H1 (cell line): ENCODE results near the gene ZBTB34. TPM values are rescaled to one million over a fixed set of nuclear protein-coding genes. Genes with fewer than 3 reads are reported as not detected.

Experiments
- CTCF ChIA-PET: fragments of 300-600 bp; sonication (Branson Sonifier 250); formaldehyde crosslinking; loops from one replicate; lab custom pipeline; 2021; ENCODE audit not compliant: partially characterized antibody; lab: Charles Lee
- POLR2A ChIA-PET: fragments of 300-600 bp; sonication (Branson Sonifier 250); formaldehyde crosslinking; loops from one replicate; lab custom pipeline; 2021; ENCODE audit warnings: inconsistent platforms; ENCODE audit not compliant: partially characterized antibody; lab: Charles Lee
- DNase-seq, 2 experiments: peaks; one replicate each; pipeline versions ENCODE4 v3.0.0 to v3.0.0-alpha.2; 2010 to 2022; ENCODE audit warnings: low spot score in 2 of 2, low read depth in 1 of 2, mixed read lengths in 1 of 2
- FAIRE-seq: peaks from 2 replicates; lab custom pipeline; 2011; peaks lifted over from hg19 to GRCh38; lab: Jason Lieb, UNC
- H2AFZ ChIP-seq: 2 replicates; pipeline ENCODE4 v1.8.1; 2012; ENCODE audit warnings: low read length, inconsistent platforms
- H2AK5ac ChIP-seq: 2 replicates; pipeline ENCODE4 v1.6.1; 2013; ENCODE audit warnings: low read depth, low read length
- H2BK120ac ChIP-seq: replicated peaks from 2 replicates; pipeline ENCODE3; 2013; ENCODE audit warnings: low read depth, low read length, inconsistent platforms
- H2BK12ac ChIP-seq: 2 replicates; pipeline ENCODE4 v1.6.1; 2013; ENCODE audit warnings: low read depth, low read length
- H2BK15ac ChIP-seq: 2 replicates; pipeline ENCODE4 v1.6.1; 2013; ENCODE audit warnings: low read length
- H2BK20ac ChIP-seq: 2 replicates; pipeline ENCODE4 v1.6.1; 2013; ENCODE audit warnings: low read length
- H2BK5ac ChIP-seq: 2 replicates; pipeline ENCODE4 v1.6.1; 2013; ENCODE audit warnings: low read depth, low read length
- H3K14ac ChIP-seq: 2 replicates; pipeline ENCODE4 v1.6.1; 2013; ENCODE audit warnings: inconsistent platforms; ENCODE audit not compliant: insufficient read length
- H3K18ac ChIP-seq: 2 replicates; pipeline ENCODE4 v1.6.1; 2013; ENCODE audit warnings: low read length; ENCODE audit errors: extremely low read depth
- H3K23ac ChIP-seq: 2 replicates; pipeline ENCODE4 v1.6.1; 2013; ENCODE audit warnings: inconsistent platforms; ENCODE audit not compliant: insufficient read length
- H3K23me2 ChIP-seq: 2 replicates; pipeline ENCODE4 v1.6.1; 2013; ENCODE audit warnings: low read depth, low read length
- H3K27ac ChIP-seq: 2 replicates; pipeline ENCODE4 v1.6.1; 2011; ENCODE audit warnings: low read depth, low read length, inconsistent platforms
- H3K27me3 ChIP-seq, 4 experiments: replicated peaks in 1 of 4; 1 replicate in 1 of 4; 2 replicates in 3 of 4; pipeline versions ENCODE4 v1.6.1 to v1.8.1; 2011 to 2013; ENCODE audit warnings: low read length in 3 of 4, mild to moderate bottlenecking in 3 of 4, inconsistent platforms in 2 of 4, mixed read lengths in 2 of 4, moderate library complexity in 1 of 4; ENCODE audit not compliant: control insufficient read depth in 3 of 4, insufficient read depth in 3 of 4; ENCODE audit errors: extremely low read depth in 1 of 4
- H3K36me3 ChIP-seq, 4 experiments: 2 replicates each; pipeline versions ENCODE4 v1.6.1 to v1.8.1; 2011 to 2013; ENCODE audit warnings: mild to moderate bottlenecking in 4 of 4, low read length in 3 of 4, moderate library complexity in 2 of 4, control low read depth in 1 of 4, inconsistent platforms in 1 of 4; ENCODE audit not compliant: insufficient read depth in 4 of 4, control insufficient read depth in 2 of 4
- H3K4ac ChIP-seq: replicated peaks from 2 replicates; pipeline ENCODE3; 2013; ENCODE audit warnings: low read length, low read depth, mixed read lengths, inconsistent platforms; ENCODE audit not compliant: insufficient read length
- H3K4me1 ChIP-seq, 4 experiments: replicated peaks in 1 of 4; 1 replicate in 1 of 4; 2 replicates in 3 of 4; pipeline versions ENCODE4 v1.6.1 to v1.8.1; 2011 to 2013; ENCODE audit warnings: low read length in 3 of 4, inconsistent platforms in 2 of 4, mixed read lengths in 1 of 4; ENCODE audit not compliant: insufficient read depth in 4 of 4, control insufficient read depth in 3 of 4
- H3K4me2 ChIP-seq, 2 experiments: 2 replicates each; pipeline versions ENCODE4 v1.6.1 to v1.8.1; 2011 to 2013; ENCODE audit warnings: low read depth in 2 of 2, low read length in 2 of 2, control low read depth in 1 of 2, inconsistent platforms in 1 of 2, mild to moderate bottlenecking in 1 of 2; ENCODE audit not compliant: insufficient read depth in 1 of 2
- H3K4me3 ChIP-seq, 4 experiments: fragments of 200-600, 300-600 bp in 1 of 4; sonication (generic), shearing (Covaris generic), sonication (Bioruptor Twin) in 1 of 4; 2 replicates each; pipeline versions ENCODE4 v1.5.1 to v1.8.1; 2011 to 2016; ENCODE audit warnings: low read length in 4 of 4, low read depth in 3 of 4, control low read depth in 2 of 4, inconsistent platforms in 2 of 4, mild to moderate bottlenecking in 2 of 4, mixed read lengths in 1 of 4, moderate library complexity in 1 of 4; ENCODE audit not compliant: insufficient read depth in 2 of 4; ENCODE audit errors: extremely low read depth in 1 of 4
- H3K56ac ChIP-seq: replicated peaks from 2 replicates; pipeline ENCODE3; 2013; ENCODE audit warnings: low read depth, mild to moderate bottlenecking, mixed read lengths, low read length, inconsistent platforms; ENCODE audit not compliant: insufficient read length
- H3K79me1 ChIP-seq: 2 replicates; pipeline ENCODE4 v1.6.1; 2013; ENCODE audit warnings: low read depth, low read length, control low read depth
- H3K79me2 ChIP-seq, 2 experiments: 2 replicates each; pipeline versions ENCODE4 v1.6.1 to v1.8.1; 2012 to 2013; ENCODE audit warnings: low read length in 2 of 2, mild to moderate bottlenecking in 2 of 2, inconsistent platforms in 1 of 2; ENCODE audit not compliant: insufficient read depth in 2 of 2, control insufficient read depth in 1 of 2
- H3K9ac ChIP-seq, 4 experiments: replicated peaks in 1 of 4; 1 replicate in 1 of 4; 2 replicates in 3 of 4; pipeline versions ENCODE4 v1.6.1 to v1.8.1; 2011 to 2013; ENCODE audit warnings: low read depth in 3 of 4, low read length in 3 of 4, control low read depth in 2 of 4, mild to moderate bottlenecking in 2 of 4, moderate library complexity in 2 of 4, inconsistent platforms in 1 of 4; ENCODE audit errors: extremely low read depth in 1 of 4
- H3K9me3 ChIP-seq, 2 experiments: 2 replicates each; pipeline versions ENCODE4 v1.6.1 to v1.8.1; 2012 to 2013; ENCODE audit warnings: mild to moderate bottlenecking in 2 of 2, moderate library complexity in 2 of 2, control low read depth in 1 of 2, inconsistent platforms in 1 of 2, low read depth in 1 of 2, low read length in 1 of 2, mixed read lengths in 1 of 2; ENCODE audit not compliant: insufficient read depth in 2 of 2
- H4K20me1 ChIP-seq, 2 experiments: replicated peaks in 1 of 2; 2 replicates each; pipeline versions ENCODE3 to v1.8.1; 2011 to 2013; ENCODE audit warnings: inconsistent platforms in 2 of 2, low read length in 2 of 2, mild to moderate bottlenecking in 1 of 2; ENCODE audit not compliant: insufficient read depth in 2 of 2, control insufficient read depth in 1 of 2
- H4K5ac ChIP-seq: 2 replicates; pipeline ENCODE4 v1.6.1; 2013; ENCODE audit warnings: low read length, low read depth, mixed read lengths, inconsistent platforms; ENCODE audit not compliant: insufficient read length
- H4K8ac ChIP-seq: 2 replicates; pipeline ENCODE4 v1.8.0; 2013; ENCODE audit warnings: mild to moderate bottlenecking, moderate library complexity, low read length, inconsistent platforms; ENCODE audit not compliant: insufficient read depth; ENCODE audit errors: extremely low read depth
- H4K91ac ChIP-seq: replicated peaks from 2 replicates; pipeline ENCODE3; 2013; ENCODE audit warnings: low read length, mixed read lengths, inconsistent platforms; ENCODE audit not compliant: insufficient read length
- BACH1 ChIP-seq: IDR thresholded peaks from 2 replicates; pipeline ENCODE4 v1.6.1; 2012; ENCODE audit warnings: low read length, improper control_type of control experiment
- POLR2A ChIP-seq, 2 experiments: IDR thresholded peaks; 1 replicate in 1 of 2; 2 replicates in 1 of 2; pipeline ENCODE4 v1.6.1; 2011; ENCODE audit warnings: low read depth in 2 of 2, low read length in 2 of 2, mild to moderate bottlenecking in 2 of 2; ENCODE audit errors: control extremely low read depth in 1 of 2
- TAF7 ChIP-seq: optimal IDR thresholded peaks from 2 replicates; pipeline ENCODE3; 2011; ENCODE audit warnings: low read depth, mild to moderate bottlenecking, inconsistent platforms, low read length, moderate library complexity, borderline replicate concordance
- TCF12 ChIP-seq: IDR thresholded peaks from 2 replicates; pipeline ENCODE4 v1.6.1; 2011; ENCODE audit warnings: low read depth, mild to moderate bottlenecking, low read length
- WGBS, 2 experiments: shearing (Covaris generic) in 1 of 2; methylation state at CpG; one replicate each; pipeline versions ENCODE4 v1.1.6 to v1.1.7; 2013 to 2015; ENCODE audit warnings: low lambda C conversion rate in 2 of 2, mixed read lengths in 2 of 2, inconsistent platforms in 1 of 2, low coverage in 1 of 2, missing lambda C conversion rate in 1 of 2; ENCODE audit not compliant: insufficient replicate concordance in 2 of 2, insufficient coverage in 1 of 2, insufficient read length in 1 of 2; ENCODE audit errors: extremely low coverage in 1 of 2, missing lambda C conversion rate in 1 of 2; 5-methylcytosine and 5-hydroxymethylcytosine counted together
- polyA plus RNA-seq, 7 experiments: library from polyadenylated mRNA; depleted of rRNA in 3 of 7; stranded (reverse) in 5 of 7; unstranded in 2 of 7; fragments of >200 nt in 5 of 7; fragments of 200-250 nt in 2 of 7; gene quantifications; 1 replicate in 5 of 7; 2 replicates in 1 of 7; 4 replicates in 1 of 7; pipeline versions ENCODE4 v1.2.1 to v1.2.3, GENCODE V29; 2011 to 2013; ENCODE audit warnings: missing spikeins in 2 of 7, mixed read lengths in 2 of 7
- total RNA-seq: library from RNA; stranded (reverse); fragmentation: NEBNext Ultra II Directional; extraction: Animal tissue kit (Norgen Biotek cat#: 25700); gene quantifications from 2 replicates; pipeline ENCODE4 v1.2.1, GENCODE V29; 2021
- TF ChIP-seq, protein P1 (sequence below), 3 experiments: IDR thresholded peaks; 1 replicate in 2 of 3; 2 replicates in 1 of 3; pipeline versions ENCODE4 v1.5.1 to v1.6.1; 2011; ENCODE audit warnings: low read length in 3 of 3, mild to moderate bottlenecking in 3 of 3, inconsistent platforms in 2 of 3, low read depth in 1 of 3, moderate library complexity in 1 of 3; ENCODE audit not compliant: insufficient read depth in 1 of 3; ENCODE audit errors: control extremely low read depth in 1 of 3
- TF ChIP-seq, protein P2 (sequence below): IDR thresholded peaks from 2 replicates; pipeline ENCODE4 v1.6.1; 2012; ENCODE audit warnings: low read length, inconsistent platforms
- TF ChIP-seq, protein P3 (sequence below): IDR thresholded peaks from 2 replicates; pipeline ENCODE4 v1.6.1; 2012; ENCODE audit warnings: inconsistent platforms

ZBTB34 gene
- total and polyA plus RNA-seq, 2 of the 8 experiments (the other 6 are each of a cell fraction or from before 2014, with no cell fraction given): 8.2 to 15.9 TPM

DNA sequence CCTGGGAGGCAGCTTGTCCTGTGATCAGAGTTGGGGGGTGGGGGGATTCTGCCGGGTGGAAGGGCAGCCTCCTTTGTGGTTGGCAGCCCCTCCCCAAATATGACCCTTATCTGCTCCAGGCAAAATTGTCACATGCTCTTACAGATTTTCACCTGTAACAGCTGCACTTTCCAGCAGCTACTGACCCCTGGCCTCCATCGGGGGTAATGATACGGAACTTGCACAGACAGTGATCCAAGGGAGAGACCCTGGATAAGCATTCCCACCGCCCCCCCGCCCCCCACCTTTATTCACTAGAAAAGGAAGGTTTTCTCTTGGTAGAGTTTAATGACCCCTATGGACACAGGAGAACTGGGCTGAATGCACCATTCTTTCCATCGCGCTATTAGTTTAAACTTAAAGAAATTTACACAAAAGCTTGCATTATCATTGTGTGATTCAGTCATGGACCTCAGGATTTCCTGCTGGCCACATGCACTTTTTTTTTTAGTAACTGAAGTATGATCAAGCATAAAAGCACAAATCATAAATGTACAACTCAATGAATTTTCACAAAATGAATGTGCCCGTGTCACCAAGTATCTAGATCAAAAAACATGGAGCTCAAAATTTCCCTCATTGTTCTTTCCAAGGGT lies 10.7 kb upstream of the ZBTB34 start:
- no peaks in the 10 kb centered on the region for H4K20me1 ChIP-seq
- FAIRE-seq (no peak), DNase-seq (no peak)
- no peaks in the 10 kb centered on the region for H3K36me3 ChIP-seq
- no peaks in the 10 kb centered on the region for H3K79me1 ChIP-seq
- no peaks in the 10 kb centered on the region for H3K79me2 ChIP-seq
- H3K9ac ChIP-seq: no peak overlapping the region
- no peak overlapping the region for H2BK120ac ChIP-seq
- H4K8ac ChIP-seq: no peak overlapping the region
- TF ChIP-seq, protein P1, sequence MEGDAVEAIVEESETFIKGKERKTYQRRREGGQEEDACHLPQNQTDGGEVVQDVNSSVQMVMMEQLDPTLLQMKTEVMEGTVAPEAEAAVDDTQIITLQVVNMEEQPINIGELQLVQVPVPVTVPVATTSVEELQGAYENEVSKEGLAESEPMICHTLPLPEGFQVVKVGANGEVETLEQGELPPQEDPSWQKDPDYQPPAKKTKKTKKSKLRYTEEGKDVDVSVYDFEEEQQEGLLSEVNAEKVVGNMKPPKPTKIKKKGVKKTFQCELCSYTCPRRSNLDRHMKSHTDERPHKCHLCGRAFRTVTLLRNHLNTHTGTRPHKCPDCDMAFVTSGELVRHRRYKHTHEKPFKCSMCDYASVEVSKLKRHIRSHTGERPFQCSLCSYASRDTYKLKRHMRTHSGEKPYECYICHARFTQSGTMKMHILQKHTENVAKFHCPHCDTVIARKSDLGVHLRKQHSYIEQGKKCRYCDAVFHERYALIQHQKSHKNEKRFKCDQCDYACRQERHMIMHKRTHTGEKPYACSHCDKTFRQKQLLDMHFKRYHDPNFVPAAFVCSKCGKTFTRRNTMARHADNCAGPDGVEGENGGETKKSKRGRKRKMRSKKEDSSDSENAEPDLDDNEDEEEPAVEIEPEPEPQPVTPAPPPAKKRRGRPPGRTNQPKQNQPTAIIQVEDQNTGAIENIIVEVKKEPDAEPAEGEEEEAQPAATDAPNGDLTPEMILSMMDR (IDR thresholded peaks at IDR 0.05; ENCODE audit: control extremely low read depth in 1 of 3, insufficient read depth in 1 of 3, low read depth in 1 of 3, low read length in 3 of 3): peak in 1 of 3 experiments; percentile 6; a peak in 1 of 4 replicates
- TF ChIP-seq, protein P2, sequence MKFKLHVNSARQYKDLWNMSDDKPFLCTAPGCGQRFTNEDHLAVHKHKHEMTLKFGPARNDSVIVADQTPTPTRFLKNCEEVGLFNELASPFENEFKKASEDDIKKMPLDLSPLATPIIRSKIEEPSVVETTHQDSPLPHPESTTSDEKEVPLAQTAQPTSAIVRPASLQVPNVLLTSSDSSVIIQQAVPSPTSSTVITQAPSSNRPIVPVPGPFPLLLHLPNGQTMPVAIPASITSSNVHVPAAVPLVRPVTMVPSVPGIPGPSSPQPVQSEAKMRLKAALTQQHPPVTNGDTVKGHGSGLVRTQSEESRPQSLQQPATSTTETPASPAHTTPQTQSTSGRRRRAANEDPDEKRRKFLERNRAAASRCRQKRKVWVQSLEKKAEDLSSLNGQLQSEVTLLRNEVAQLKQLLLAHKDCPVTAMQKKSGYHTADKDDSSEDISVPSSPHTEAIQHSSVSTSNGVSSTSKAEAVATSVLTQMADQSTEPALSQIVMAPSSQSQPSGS: no peak
- TF ChIP-seq, protein P3, sequence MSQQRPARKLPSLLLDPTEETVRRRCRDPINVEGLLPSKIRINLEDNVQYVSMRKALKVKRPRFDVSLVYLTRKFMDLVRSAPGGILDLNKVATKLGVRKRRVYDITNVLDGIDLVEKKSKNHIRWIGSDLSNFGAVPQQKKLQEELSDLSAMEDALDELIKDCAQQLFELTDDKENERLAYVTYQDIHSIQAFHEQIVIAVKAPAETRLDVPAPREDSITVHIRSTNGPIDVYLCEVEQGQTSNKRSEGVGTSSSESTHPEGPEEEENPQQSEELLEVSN: no peak
- TF ChIP-seq POLR2A (IDR thresholded peaks at IDR 0.05; ENCODE audit: control extremely low read depth in 1 of 2, low read depth in 2 of 2, low read length in 2 of 2) (no peak), TCF12 (no peak), BACH1 (no peak), TAF7 (no peak)
- 89% methylated on average over 8 of the region's 8 CpGs; no CpG with 5 or more reads in 1 of the 2 experiments for WGBS, 2 experiments
- no peak overlapping the region for H2AFZ ChIP-seq
- no peak overlapping the region for H2BK5ac ChIP-seq
- H4K5ac ChIP-seq: no peak overlapping the region
- ChIA-PET POLR2A (interaction anchor here (1.2 kb wide), 1 partner anchor 13 kb away, joined by 3 read pairs; no protein-coding TSS in a partner anchor), CTCF (interaction anchor here (0.8 to 2.2 kb wide), 6 partner anchors 8 to 365 kb away, joined by 3 to 12 read pairs (median 3); partner anchors contain the start of gene ZBTB34)
- H3K4ac ChIP-seq: no peak overlapping the region
- no peak overlapping the region for H3K27ac ChIP-seq
- H2BK15ac ChIP-seq: no peak overlapping the region
- no peak overlapping the region for H2BK12ac ChIP-seq
- H4K91ac ChIP-seq: no peak overlapping the region
- H3K9me3 ChIP-seq: no peaks in the 10 kb centered on the region
- no peak overlapping the region for H3K23ac ChIP-seq
- no peak overlapping the region for H3K18ac ChIP-seq
- H3K4me3 ChIP-seq: no peak overlapping the region
- H3K56ac ChIP-seq: no peak overlapping the region
- no peak overlapping the region for H2BK20ac ChIP-seq
- H2AK5ac ChIP-seq: no peak overlapping the region
- H3K27me3 ChIP-seq: no peaks in the 10 kb centered on the region; a peak in 1 of 7 replicates
- H3K23me2 ChIP-seq: no peaks in the 10 kb centered on the region
- no peak overlapping the region for H3K14ac ChIP-seq
- no peaks in the 10 kb centered on the region for H3K4me1 ChIP-seq
- no peak overlapping the region for H3K4me2 ChIP-seq
